Testis (tissue), 2 donors: ENCODE measurements around the gene SLC25A45.

Experiments
- POLR2A ChIP-seq: fragments of 450-650 bp; IDR thresholded peaks from one replicate; pipeline ENCODE4 v1.6.1; 2017; ENCODE audit warnings: antibody characterized with exemption, mild to moderate bottlenecking, moderate library complexity
- TF ChIP-seq, protein P1 (sequence below), 3 experiments: fragments of 450-650 bp in 2 of 3; fragments of 200-600 bp in 1 of 3; sonication (generic) in 1 of 3; IDR thresholded peaks; one replicate each; pipeline ENCODE4 v1.5.1; 2016 to 2019; ENCODE audit warnings: antibody characterized with exemption in 3 of 3, mild to moderate bottlenecking in 2 of 3, moderate library complexity in 1 of 3

DNA sequence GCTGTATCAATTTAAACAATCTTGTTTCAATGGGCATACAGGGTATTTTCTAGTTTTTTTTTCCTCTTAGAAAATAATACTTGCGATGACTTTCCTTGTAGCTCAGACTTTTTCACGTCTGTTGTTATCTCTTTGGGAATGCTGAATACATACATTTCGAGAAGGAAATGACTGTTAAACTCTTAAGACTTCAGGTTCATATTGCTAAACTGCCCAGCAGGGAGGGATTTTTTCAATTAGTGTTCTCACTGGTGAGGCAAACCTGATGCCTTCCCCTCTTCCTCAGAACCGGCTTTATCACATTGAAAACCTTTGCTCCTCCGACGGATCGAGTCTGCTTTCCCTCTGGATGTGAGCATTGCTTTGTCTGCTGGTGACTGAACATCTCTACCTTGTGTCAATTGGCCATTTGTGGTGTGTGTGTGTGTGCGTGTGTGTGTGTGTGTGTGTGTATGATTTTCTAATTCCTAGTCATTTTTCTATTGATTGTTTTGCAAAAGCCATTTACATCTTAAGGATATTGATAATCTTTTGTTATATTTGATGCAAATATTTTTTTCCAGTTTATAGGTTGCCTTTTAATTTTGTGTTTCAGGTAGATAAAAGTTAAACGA is 46.7 kb upstream of the SLC25A45 start:
- TF ChIP-seq, protein P1, sequence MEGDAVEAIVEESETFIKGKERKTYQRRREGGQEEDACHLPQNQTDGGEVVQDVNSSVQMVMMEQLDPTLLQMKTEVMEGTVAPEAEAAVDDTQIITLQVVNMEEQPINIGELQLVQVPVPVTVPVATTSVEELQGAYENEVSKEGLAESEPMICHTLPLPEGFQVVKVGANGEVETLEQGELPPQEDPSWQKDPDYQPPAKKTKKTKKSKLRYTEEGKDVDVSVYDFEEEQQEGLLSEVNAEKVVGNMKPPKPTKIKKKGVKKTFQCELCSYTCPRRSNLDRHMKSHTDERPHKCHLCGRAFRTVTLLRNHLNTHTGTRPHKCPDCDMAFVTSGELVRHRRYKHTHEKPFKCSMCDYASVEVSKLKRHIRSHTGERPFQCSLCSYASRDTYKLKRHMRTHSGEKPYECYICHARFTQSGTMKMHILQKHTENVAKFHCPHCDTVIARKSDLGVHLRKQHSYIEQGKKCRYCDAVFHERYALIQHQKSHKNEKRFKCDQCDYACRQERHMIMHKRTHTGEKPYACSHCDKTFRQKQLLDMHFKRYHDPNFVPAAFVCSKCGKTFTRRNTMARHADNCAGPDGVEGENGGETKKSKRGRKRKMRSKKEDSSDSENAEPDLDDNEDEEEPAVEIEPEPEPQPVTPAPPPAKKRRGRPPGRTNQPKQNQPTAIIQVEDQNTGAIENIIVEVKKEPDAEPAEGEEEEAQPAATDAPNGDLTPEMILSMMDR (IDR thresholded peaks at IDR 0.05): no peak
- TF ChIP-seq POLR2A: no peak
